BLaER1 (cell line): Measurements from ENCODE around the gene ASIC3.

Experiments used
- H3K27ac ChIP-seq: shearing (Covaris generic); formaldehyde crosslinking; 2 replicates; pipeline ENCODE4 v1.8.1; 2022
- H3K27me3 ChIP-seq: shearing (Covaris generic); formaldehyde crosslinking; 2 replicates; pipeline ENCODE4 v1.8.1; 2022
- H3K36me3 ChIP-seq: shearing (Covaris generic); formaldehyde crosslinking; 2 replicates; pipeline ENCODE4 v1.8.1; 2022
- H3K4me1 ChIP-seq: shearing (Covaris generic); formaldehyde crosslinking; 2 replicates; pipeline ENCODE4 v1.8.1; 2022
- H3K4me2 ChIP-seq: shearing (Covaris generic); formaldehyde crosslinking; 2 replicates; pipeline ENCODE4 v1.8.1; 2022
- H3K4me3 ChIP-seq: shearing (Covaris generic); formaldehyde crosslinking; 2 replicates; pipeline ENCODE4 v1.8.1; 2022
- H3K9ac ChIP-seq: shearing (Covaris generic); formaldehyde crosslinking; 2 replicates; pipeline ENCODE4 v1.8.1; 2022
- H3K9me3 ChIP-seq: shearing (Covaris generic); formaldehyde crosslinking; 2 replicates; pipeline ENCODE4 v1.8.1; 2022
- H4K20me1 ChIP-seq: shearing (Covaris generic); formaldehyde crosslinking; 2 replicates; pipeline ENCODE4 v1.8.1; 2022
- Cebpa-rat ChIP-seq: shearing (Covaris generic); IDR thresholded peaks from 2 replicates; pipeline ENCODE4 v1.8.1; 2022

The ASIC3 gene

DNA sequence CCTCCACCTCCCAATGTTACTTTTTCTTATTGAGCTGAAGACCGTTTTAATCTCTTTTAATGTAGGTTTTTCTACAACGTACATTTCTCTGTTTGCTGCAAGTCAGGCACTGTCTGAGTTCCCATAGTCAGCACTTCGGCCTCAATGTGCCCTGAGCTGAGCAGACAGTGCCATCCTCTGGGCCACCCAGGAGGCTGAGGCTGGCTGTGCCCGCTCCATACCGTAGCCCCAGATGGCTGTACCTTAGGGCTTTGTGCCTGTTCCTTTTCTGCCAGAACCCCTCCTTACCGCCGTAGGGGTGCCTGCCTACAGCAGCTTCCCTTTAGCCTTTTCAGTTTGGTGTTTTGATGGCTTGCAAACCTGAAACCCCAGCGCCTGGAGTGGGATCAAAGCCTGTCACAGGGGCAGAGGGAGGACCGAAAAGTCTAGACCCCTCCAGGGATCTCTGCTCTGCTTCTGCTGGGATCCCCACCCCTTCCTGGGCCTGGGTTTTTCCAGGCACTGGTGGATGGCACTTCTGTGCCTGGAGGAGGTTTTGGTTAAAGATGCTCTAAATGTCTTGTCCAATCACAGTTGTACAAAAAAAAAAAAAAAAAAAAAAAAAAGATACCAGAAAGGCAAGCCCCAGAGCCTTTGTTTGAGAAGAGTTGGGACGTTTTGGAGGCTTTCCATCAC, 46.9 kb downstream of the ASIC3 start:
- Histone ChIP-seq H3K4me3 (no peak overlapping the region), H3K4me1 (peaks cover 90% of the 10 kb centered on the region), H3K9ac (0 out of 2 replicates have a peak overlapping the region, but pooled peaks have one; percentile 30), H3K9me3 (no peaks in the 10 kb centered on the region), H3K27ac (peak overlapping the region; percentile 4; the same call in 1 of the 2 replicates), H4K20me1 (peaks cover 99% of the 10 kb centered on the region), H3K27me3 (no peaks in the 10 kb centered on the region), H3K4me2 (peak overlapping the region; percentile 13), H3K36me3 (peaks cover 15% of the 10 kb centered on the region; the same call in 1 of the 2 replicates)
- TF ChIP-seq Cebpa-rat: no peak

GRCh38 chr7:151095828-151096475, 47.6 kb downstream of the ASIC3 start:
- Histone ChIP-seq H3K36me3 (peaks cover 17% of the 10 kb centered on the region; the same call in 1 of the 2 replicates), H3K9ac (no peak overlapping the region), H3K4me2 (0 out of 2 replicates have a peak overlapping the region, but pooled peaks have one; percentile 2), H3K4me3 (no peak overlapping the region), H4K20me1 (peaks cover 99% of the 10 kb centered on the region), H3K9me3 (no peaks in the 10 kb centered on the region), H3K27me3 (no peaks in the 10 kb centered on the region), H3K4me1 (peaks cover 94% of the 10 kb centered on the region), H3K27ac (no peak overlapping the region)
- TF ChIP-seq Cebpa-rat: no peak

DNA sequence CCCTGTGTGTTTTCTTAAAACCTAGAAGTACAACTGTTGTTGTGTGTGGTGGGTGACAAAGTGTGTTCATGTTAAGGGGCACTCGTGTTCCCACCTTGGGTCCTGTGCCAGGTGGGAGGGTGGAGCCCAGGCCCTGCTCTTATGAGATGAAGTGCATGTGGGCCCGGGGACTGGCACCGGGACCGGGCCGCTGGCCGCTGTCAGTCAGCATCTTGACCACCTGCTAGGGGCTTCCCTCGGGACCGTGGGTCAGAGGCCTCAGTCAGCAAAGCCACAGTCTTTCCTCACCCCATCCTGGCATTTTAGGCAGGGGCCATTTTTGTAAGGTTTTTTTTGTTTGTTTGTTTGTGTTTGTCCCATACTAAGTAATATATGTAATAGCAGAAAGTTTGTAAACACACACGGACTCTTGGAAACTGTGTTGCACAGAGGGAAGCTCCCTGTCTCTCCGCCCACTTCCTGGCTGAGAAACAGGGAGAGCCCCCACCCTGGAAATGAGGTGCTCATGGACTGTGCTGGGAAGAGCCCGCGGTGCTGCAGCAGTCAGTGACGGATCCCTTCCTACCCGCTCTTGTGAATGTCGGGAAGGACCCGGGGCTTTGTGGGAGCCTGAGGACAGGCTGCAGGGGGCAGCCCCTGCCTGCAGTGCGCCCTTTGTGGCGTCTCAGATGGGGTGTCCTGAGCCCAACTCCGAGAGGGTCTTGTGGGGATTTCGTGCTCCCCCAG, 51.3 kb downstream of the ASIC3 start:
- Histone ChIP-seq H3K9ac (peak overlapping the region; percentile 53; the same call in 1 of the 2 replicates), H3K4me1 (peaks cover 75% of the 10 kb centered on the region), H3K4me3 (no peak overlapping the region), H3K27ac (no peak overlapping the region), H4K20me1 (peaks cover 99% of the 10 kb centered on the region), H3K9me3 (no peaks in the 10 kb centered on the region), H3K36me3 (0 out of 2 replicates have a peak, but pooled peaks cover 14% of the 10 kb centered on the region), H3K4me2 (peak overlapping the region; percentile 40), H3K27me3 (no peaks in the 10 kb centered on the region)
- no peak for TF ChIP-seq Cebpa-rat

GRCh38 chr7:151100921-151101320, 52.6 kb downstream of the ASIC3 start:
- TF ChIP-seq Cebpa-rat: no peak
- Histone ChIP-seq H3K4me2 (peak overlapping the region; percentile 19; the same call in 1 of the 2 replicates), H3K27ac (peak overlapping the region; percentile 18; the same call in 1 of the 2 replicates)

DNA sequence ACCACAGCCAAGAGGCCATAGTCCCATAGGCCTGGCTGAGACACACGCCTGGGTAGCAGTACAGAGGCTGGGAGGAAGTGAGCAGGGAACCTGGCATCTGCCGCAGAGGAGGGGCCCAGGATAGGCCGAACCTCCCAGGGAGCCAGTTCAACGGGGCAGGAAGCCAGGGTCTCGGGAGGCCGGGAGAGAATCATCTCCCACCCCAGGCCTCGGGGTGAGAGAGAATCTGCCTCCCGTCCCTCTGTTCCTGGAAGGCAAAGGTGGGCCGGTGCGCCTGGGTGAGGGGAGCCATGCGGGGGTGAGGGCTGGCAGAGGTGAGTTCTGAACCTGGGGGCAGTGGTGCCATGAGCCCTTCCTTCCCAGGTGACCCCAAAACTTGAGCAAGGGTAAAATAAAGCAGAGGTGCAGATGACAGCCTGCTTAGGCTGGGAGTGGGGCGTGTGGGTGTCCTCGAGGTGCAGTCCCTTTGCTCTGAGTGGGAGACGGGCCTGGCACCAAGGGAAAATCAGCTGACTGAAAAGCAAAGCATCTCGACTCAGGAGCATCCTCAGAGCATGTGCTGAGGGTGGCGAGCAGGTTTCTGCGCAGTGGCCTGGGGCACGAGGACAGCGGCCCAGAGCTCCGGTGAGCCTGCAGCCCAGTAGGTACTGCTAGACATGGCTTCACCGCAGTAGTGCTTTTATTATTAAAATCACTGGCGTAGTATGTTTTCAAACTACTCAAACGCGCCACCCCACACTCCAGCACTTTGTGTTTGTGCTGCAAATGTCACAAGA, 53.5 kb downstream of the ASIC3 start:
- H4K20me1 ChIP-seq: peaks cover 98% of the 10 kb centered on the region
- peak overlapping the region; percentile 19; the same call in 1 of the 2 replicates for H3K4me2 ChIP-seq
- H3K9ac ChIP-seq: no peak overlapping the region
- TF ChIP-seq Cebpa-rat: no peak
- H3K27ac ChIP-seq: peak overlapping the region; percentile 18; the same call in 1 of the 2 replicates
- H3K4me1 ChIP-seq: peaks cover 63% of the 10 kb centered on the region
- no peak overlapping the region for H3K4me3 ChIP-seq
- H3K9me3 ChIP-seq: no peaks in the 10 kb centered on the region
- no peaks in the 10 kb centered on the region for H3K27me3 ChIP-seq
- H3K36me3 ChIP-seq: peaks cover 22% of the 10 kb centered on the region

More at GRCh38 chr7:151100921-151101320, 52.6 kb downstream of the ASIC3 start:
- Histone ChIP-seq H4K20me1 (peaks cover 98% of the 10 kb centered on the region), H3K9ac (no peak overlapping the region), H3K4me1 (peaks cover 72% of the 10 kb centered on the region), H3K36me3 (0 out of 2 replicates have a peak, but pooled peaks cover 15% of the 10 kb centered on the region), H3K27me3 (no peaks in the 10 kb centered on the region), H3K9me3 (no peaks in the 10 kb centered on the region), H3K4me3 (no peak overlapping the region)
